Measurements from ENCODE around the gene SLC9B2. TPM values are rescaled to one million over a fixed set of nuclear protein-coding genes. Genes with fewer than 3 reads are reported as not detected.

The SLC9B2 gene
- total RNA-seq, 1 donor from 2014 or later, result 16.3 TPM

DNA sequence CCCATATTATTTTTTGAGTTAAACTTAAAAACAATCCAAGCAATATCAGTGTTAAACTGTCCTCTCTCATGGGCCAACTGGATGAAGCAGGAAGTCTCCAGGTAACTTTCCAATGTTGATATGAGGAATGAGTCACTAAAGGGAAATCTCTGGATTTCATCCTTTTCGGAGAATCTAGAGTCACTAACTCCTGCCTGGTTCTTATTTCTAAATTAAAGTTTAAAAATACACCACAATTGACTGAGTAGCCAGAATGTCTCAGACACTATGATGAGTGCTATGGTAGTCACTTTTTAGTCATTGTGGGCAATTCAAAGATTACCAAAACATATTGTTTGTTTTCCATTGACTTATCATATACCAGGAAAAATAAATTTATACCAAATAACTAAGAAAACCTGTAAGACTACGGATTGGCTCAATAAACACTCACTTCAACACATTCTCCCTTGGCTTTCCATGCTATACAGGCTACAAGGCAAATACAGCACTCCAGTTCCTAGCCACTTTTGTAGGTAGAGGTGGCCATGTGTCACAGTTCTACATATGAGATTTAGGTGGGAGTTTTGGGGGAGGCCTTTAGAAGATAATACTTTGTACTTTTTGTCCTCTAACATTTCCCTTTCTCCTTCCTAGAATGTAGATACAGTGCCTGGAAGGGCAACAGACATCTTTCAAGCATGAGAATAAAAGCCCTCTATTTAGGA, 8.6 kb downstream of the SLC9B2 start:
- Histone ChIP-seq H3K9ac (ENCODE audit: low read length) (no peak overlapping the region), H3K79me2 (ENCODE audit: insufficient read depth, low read length) (peaks cover 18% of the 10 kb centered on the region), H3K4me1 (ENCODE audit: insufficient read depth, low read length) (peaks cover 4% of the 10 kb centered on the region), H3K9me3 (ENCODE audit: insufficient read depth, low read depth, low read length) (no peaks in the 10 kb centered on the region), H3K36me3 (ENCODE audit: insufficient read depth, low read length) (no peaks in the 10 kb centered on the region), H2AFZ (ENCODE audit: low read depth, low read length) (no peak overlapping the region), H3K4me3 (ENCODE audit: insufficient read depth, low read depth, low read length) (no peak overlapping the region), H3K27me3 (ENCODE audit: insufficient read depth, low read length) (no peaks in the 10 kb centered on the region), H4K20me1 (ENCODE audit: insufficient read depth, low read length) (no peaks in the 10 kb centered on the region), H3K27ac (ENCODE audit: low read depth, low read length) (no peak overlapping the region), H3K4me2 (ENCODE audit: low read length) (no peak overlapping the region)
- Mint-ChIP-seq H3K9me3 (ENCODE audit: unreplicated experiment) (no peaks in the 10 kb centered on the region), H3K4me1 (ENCODE audit: low read depth, unreplicated experiment) (peaks cover 2% of the 10 kb centered on the region), H3K36me3 (ENCODE audit: low read depth, unreplicated experiment) (peaks cover 3% of the 10 kb centered on the region), H3K27me3 (ENCODE audit: low read depth, unreplicated experiment) (no peaks in the 10 kb centered on the region), H3K4me3 (ENCODE audit: unreplicated experiment) (no peak overlapping the region), H3K27ac (ENCODE audit: unreplicated experiment) (no peak overlapping the region)
- FAIRE-seq (peak; percentile 34), DNase-seq (ENCODE audit: low read depth) (peak; percentile 10)
- TF ChIP-seq, protein P1, sequence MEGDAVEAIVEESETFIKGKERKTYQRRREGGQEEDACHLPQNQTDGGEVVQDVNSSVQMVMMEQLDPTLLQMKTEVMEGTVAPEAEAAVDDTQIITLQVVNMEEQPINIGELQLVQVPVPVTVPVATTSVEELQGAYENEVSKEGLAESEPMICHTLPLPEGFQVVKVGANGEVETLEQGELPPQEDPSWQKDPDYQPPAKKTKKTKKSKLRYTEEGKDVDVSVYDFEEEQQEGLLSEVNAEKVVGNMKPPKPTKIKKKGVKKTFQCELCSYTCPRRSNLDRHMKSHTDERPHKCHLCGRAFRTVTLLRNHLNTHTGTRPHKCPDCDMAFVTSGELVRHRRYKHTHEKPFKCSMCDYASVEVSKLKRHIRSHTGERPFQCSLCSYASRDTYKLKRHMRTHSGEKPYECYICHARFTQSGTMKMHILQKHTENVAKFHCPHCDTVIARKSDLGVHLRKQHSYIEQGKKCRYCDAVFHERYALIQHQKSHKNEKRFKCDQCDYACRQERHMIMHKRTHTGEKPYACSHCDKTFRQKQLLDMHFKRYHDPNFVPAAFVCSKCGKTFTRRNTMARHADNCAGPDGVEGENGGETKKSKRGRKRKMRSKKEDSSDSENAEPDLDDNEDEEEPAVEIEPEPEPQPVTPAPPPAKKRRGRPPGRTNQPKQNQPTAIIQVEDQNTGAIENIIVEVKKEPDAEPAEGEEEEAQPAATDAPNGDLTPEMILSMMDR (IDR thresholded peaks at IDR 0.05; ENCODE audit: insufficient read depth, low read depth, low read length), result no peak
- TF ChIP-seq EZH2 (IDR thresholded peaks at IDR 0.05; ENCODE audit: insufficient read depth, low read length), result no peak

DNA sequence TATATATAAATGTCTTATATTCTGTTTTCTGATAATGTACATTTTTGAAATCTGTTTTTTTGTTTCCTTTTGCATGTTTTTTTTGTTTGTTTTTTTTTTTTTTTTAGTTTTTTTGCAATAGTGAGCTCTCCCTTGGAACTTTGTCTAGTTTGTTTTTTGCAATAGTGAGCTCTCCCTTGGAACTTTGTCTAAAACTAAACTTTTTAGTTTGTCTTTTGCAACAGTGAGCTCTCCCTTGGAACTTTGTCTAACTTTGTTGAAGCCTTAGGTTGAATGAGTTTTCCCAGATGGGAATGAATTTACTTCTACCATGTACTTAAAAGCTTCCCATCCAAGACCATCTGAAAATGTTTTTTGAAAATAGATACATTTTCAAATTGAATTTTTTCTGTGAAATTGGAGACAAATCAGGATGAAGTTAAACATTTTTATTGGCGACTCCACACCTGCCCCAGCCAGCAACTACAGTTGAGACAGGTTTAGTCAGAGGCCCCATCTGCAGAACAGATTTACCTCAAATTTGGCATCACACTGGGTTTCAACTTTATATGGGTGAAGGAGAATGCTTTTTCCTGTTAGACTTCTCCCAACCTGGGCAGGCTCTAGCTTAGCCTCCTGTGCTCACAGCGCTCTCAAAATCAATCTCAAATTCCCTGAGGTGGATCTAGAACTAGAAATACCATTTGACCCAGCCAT, 16.0 kb downstream of the SLC9B2 start:
- FAIRE-seq (no peak), DNase-seq (ENCODE audit: low read depth) (no peak)
- Histone ChIP-seq H3K4me1 (ENCODE audit: insufficient read depth, low read length) (no peaks in the 10 kb centered on the region), H4K20me1 (ENCODE audit: insufficient read depth, low read length) (no peaks in the 10 kb centered on the region), H3K27me3 (ENCODE audit: insufficient read depth, low read length) (no peaks in the 10 kb centered on the region), H3K36me3 (ENCODE audit: insufficient read depth, low read length) (no peaks in the 10 kb centered on the region), H3K27ac (ENCODE audit: low read depth, low read length) (no peak overlapping the region), H3K79me2 (ENCODE audit: insufficient read depth, low read length) (no peaks in the 10 kb centered on the region), H3K4me3 (ENCODE audit: insufficient read depth, low read depth, low read length) (no peak overlapping the region), H3K4me2 (ENCODE audit: low read length) (no peak overlapping the region), H3K9ac (ENCODE audit: low read length) (no peak overlapping the region), H3K9me3 (ENCODE audit: insufficient read depth, low read depth, low read length) (no peaks in the 10 kb centered on the region), H2AFZ (ENCODE audit: low read depth, low read length) (no peak overlapping the region)
- peaks cover 6% of the 10 kb centered on the region for H3K36me3 Mint-ChIP-seq (ENCODE audit: low read depth, unreplicated experiment)
- no peaks in the 10 kb centered on the region for H3K9me3 Mint-ChIP-seq (ENCODE audit: unreplicated experiment)
- no peak overlapping the region for H3K27ac Mint-ChIP-seq (ENCODE audit: unreplicated experiment)
- H3K27me3 Mint-ChIP-seq (ENCODE audit: low read depth, unreplicated experiment), result no peaks in the 10 kb centered on the region
- no peak overlapping the region for H3K4me3 Mint-ChIP-seq (ENCODE audit: unreplicated experiment)
- H3K4me1 Mint-ChIP-seq (ENCODE audit: low read depth, unreplicated experiment), result no peaks in the 10 kb centered on the region
- no peak for TF ChIP-seq EZH2 (IDR thresholded peaks at IDR 0.05; ENCODE audit: insufficient read depth, low read length)
- TF ChIP-seq, protein P1 (IDR thresholded peaks at IDR 0.05; ENCODE audit: insufficient read depth, low read depth, low read length), result no peak

DNA sequence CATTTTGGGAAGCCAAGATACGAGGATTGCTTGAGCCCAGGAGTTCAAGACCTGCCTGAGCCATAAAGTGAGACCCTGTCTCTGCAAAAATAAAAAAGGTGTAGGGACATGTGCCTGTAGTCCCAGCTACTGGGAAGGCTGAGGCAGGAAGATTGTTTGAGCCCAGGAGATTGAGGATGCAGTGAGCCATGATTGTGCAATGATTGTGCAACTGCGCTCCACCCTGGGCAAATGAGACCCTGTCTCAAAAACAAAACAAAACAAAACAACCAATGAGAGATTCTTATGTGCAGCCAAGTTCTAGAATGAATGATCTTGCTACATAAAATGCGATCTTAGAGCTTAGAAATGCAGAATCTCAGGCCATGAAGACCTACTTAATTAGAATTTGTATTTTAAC, 22.5 kb downstream of the SLC9B2 start:
- Mint-ChIP-seq H3K4me1 (ENCODE audit: low read depth, unreplicated experiment) (no peaks in the 10 kb centered on the region), H3K27me3 (ENCODE audit: low read depth, unreplicated experiment) (no peaks in the 10 kb centered on the region), H3K36me3 (ENCODE audit: low read depth, unreplicated experiment) (peaks cover 3% of the 10 kb centered on the region), H3K9me3 (ENCODE audit: unreplicated experiment) (no peaks in the 10 kb centered on the region), H3K4me3 (ENCODE audit: unreplicated experiment) (no peak overlapping the region), H3K27ac (ENCODE audit: unreplicated experiment) (no peak overlapping the region)
- no peak overlapping the region for H2AFZ ChIP-seq (ENCODE audit: low read depth, low read length)
- H3K4me3 ChIP-seq (ENCODE audit: insufficient read depth, low read depth, low read length), result no peak overlapping the region
- no peak for DNase-seq (ENCODE audit: low read depth)
- no peaks in the 10 kb centered on the region for H3K9me3 ChIP-seq (ENCODE audit: insufficient read depth, low read depth, low read length)
- no peaks in the 10 kb centered on the region for H3K4me1 ChIP-seq (ENCODE audit: insufficient read depth, low read length)
- H3K79me2 ChIP-seq (ENCODE audit: insufficient read depth, low read length), result no peaks in the 10 kb centered on the region
- H4K20me1 ChIP-seq (ENCODE audit: insufficient read depth, low read length), result no peaks in the 10 kb centered on the region
- no peak for FAIRE-seq
- no peaks in the 10 kb centered on the region for H3K36me3 ChIP-seq (ENCODE audit: insufficient read depth, low read length)
- TF ChIP-seq, protein P1 (IDR thresholded peaks at IDR 0.05; ENCODE audit: insufficient read depth, low read depth, low read length), result no peak
- no peak for TF ChIP-seq EZH2 (IDR thresholded peaks at IDR 0.05; ENCODE audit: insufficient read depth, low read length)
- no peaks in the 10 kb centered on the region for H3K27me3 ChIP-seq (ENCODE audit: insufficient read depth, low read length)
- no peak overlapping the region for H3K4me2 ChIP-seq (ENCODE audit: low read length)
- no peak overlapping the region for H3K27ac ChIP-seq (ENCODE audit: low read depth, low read length)
- H3K9ac ChIP-seq (ENCODE audit: low read length), result no peak overlapping the region
